GM04504 (cell line): ENCODE data around the gene FRYL.
"Not testable (repeated sequence)": the region's sequence is repeated elsewhere in the genome, so short reads cannot be mapped to it uniquely, and the experiment has no call there.

ENCODE experiments used
- DNase-seq: peaks from one replicate; pipeline ENCODE4 v3.0.0-alpha.2; 2012; ENCODE audit warnings: low read depth

The FRYL gene

GRCh38 chr4:48698029-48698971 lies 81.8 kb downstream of the FRYL start:
- DNase-seq, result peak; percentile 72

GRCh38 chr4:48697516-48697915 lies 82.6 kb downstream of the FRYL start:
- not testable (repeated sequence) for DNase-seq

DNA sequence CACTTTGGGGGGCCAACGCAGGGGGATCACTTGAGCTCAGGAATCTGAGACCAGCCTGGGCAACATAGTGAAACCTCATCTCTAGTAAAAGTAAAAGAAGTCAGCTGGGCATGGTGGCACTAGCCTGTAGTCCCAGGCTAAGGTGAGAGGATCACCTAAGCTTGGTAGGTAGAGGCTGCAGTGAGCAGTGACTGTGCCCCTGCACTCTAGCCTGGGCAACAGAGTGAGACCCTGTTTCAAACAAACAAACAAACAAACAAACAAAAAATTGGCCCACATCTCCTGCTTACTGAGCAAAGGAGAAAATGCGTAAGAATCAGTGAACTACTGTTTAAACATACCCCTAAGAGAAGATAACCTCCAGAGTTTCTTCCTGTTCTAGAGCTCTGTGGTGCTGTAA lies 85.3 kb downstream of the FRYL start:
- DNase-seq, result no peak

DNA sequence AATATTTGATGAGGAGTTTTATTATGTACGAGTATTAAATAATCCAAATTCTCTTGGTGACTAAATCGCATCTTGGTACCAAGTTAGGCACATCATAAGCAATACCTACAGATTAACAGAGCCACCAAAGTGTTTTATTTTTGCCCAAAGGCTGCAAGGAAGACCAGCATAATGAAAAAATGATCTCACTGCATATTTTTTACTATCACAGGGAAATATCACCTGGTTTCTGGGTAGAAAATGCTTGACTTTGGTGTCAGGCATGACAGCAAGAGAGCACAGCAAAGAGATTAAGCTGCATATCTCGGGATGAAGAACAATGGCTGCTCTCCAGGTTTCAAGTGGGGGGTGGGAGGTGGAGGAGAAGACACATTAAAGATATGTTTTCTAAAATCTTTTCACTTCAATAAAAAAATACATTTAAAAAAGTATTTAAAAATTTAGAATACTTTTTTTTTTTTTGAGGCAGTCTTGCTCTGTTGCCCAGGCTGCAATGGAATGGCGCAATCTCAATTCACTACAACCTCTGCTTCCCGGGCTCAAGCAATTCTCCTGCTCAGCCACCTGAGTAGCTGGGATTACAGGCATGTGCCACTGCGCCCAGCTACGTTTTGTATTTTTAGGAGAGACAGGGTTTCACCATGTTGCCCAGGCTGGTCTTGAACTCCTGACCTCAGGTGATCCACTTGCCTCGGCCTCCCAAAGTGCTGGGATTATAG lies 86.1 kb downstream of the FRYL start:
- no peak for DNase-seq

DNA sequence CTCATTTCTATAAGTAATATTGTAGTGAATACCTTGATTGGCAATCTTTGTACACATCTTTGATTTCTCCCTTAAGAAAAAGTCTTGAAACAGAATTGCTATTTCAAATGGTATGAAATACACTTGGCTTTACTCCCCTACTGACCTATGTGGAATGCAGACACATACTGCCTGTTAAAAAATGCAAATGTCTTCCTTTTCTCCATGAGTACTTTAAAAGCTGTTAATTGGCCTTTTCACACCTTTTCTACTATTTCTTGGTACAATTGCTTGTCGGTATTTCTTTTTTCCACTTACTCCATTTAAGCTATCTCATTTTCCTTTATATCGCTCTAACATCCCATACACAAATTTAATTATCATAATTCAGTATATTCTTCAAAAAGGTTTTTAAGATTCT lies 87.2 kb downstream of the FRYL start:
- no peak for DNase-seq

GRCh38 chr4:48692044-48692443 lies 88.0 kb downstream of the FRYL start:
- no peak for DNase-seq

GRCh38 chr4:48688953-48689352 lies 91.1 kb downstream of the FRYL start:
- no peak for DNase-seq

- DNase-seq, result no peak
Measured at GRCh38 chr4:48687313-48688051, 92.6 kb downstream of the FRYL start.

- no peak for DNase-seq
Measured at GRCh38 chr4:48686369-48686768, 93.7 kb downstream of the FRYL start.

DNA sequence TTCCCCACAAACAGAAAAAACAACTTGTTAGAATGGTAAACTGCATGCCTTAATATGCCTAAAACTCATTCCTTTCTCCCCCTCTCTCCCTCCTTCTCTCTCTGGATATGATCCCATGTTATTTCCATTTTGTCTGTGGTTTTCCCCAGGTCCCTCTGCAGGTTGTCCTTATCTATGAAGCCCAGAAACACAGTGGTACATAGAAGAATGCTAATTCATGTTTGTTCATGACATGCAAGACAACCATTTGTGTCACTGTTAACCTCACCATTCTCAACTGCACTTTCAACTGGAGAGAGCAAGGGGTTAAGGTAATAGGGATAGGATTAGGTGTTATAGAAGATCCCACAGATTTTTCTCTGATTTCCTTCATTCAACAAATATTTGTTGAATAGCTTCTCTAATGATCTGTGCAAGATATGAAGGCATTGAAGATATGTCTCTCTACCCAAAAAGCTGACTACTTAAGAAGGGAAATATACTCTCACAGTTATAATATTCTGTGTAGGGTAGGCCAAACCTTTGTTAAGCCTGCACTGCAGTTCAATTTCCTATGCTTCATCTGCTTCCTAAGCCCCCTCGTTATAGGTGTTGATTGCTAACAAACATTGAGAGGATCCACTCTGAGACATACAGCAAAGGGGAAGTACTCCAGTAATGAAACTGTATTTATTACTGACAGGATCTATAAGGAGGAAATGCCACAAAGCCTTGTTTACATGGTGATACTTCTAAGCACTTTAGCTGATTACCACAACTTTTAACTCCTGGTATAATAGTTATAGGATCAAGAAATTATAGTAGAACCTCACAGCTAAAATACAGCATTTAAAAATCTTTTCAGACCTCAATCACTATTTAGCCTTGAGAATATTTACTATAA lies 96.1 kb downstream of the FRYL start:
- no peak for DNase-seq

DNA sequence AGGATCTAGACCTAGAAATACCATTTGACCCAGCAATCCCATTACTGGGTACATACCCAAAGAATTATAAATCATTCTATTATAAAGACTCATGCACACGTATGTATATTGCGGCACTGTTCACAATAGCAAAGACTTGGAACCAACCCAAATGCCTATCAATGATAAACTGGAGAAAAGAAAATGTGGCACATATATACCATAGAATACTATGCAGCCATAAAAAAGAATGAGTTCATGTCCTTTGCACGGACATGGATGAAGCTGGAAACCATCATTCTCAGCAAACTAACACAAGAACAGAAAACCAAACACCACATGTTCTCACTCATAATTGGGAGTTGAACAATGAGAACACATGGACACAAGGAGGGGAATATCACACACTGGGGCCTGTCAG lies 97.2 kb downstream of the FRYL start:
- not testable (repeated sequence) for DNase-seq

GRCh38 chr4:48681856-48682255 lies 98.2 kb downstream of the FRYL start:
- DNase-seq, result no peak

GRCh38 chr4:48680848-48681568 lies 99.1 kb downstream of the FRYL start:
- no peak for DNase-seq

GRCh38 chr4:48673537-48673936 lies 106.5 kb downstream of the FRYL start:
- no peak for DNase-seq

DNA sequence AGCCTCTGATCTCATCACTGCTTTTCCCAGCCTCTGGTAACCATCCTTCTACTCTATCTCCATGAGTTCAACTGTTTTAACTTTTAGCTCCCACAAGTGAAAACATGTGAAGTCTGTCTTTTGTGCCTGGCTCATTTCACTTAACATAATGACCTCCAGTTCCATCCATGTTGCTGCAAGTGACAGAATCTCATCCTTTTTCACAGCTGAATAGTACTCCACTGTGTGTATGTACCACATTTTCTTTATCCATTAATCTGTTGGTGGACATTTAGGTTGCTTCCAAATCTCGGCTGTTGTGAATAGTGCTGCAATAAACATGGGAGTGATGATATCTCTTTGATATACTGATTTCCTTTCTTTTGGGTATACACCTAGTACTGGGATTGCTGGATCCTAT lies 109.5 kb downstream of the FRYL start:
- no peak for DNase-seq

GRCh38 chr4:48669086-48669485 lies 111.0 kb downstream of the FRYL start:
- DNase-seq, result no peak

GRCh38 chr4:48668254-48669017 lies 111.6 kb downstream of the FRYL start:
- DNase-seq, result no peak

DNA sequence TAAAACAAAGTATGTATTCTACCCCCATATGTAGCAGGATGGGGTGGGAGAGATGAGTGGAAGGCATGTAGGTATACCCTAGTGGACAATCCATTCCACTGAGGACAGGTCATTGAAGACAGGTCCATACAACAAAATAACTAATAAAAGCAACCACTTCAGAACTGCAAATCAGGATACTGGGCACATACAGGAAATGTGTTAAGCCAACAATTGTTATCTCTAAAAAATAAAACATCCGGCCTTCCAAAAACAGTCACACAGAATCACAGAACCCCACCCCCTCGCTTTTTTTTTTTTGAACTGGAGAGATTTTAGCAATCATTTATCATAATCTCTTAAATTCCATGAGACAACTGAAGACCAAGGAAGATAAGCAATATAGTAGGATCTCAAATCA lies 112.9 kb downstream of the FRYL start:
- no peak for DNase-seq

DNA sequence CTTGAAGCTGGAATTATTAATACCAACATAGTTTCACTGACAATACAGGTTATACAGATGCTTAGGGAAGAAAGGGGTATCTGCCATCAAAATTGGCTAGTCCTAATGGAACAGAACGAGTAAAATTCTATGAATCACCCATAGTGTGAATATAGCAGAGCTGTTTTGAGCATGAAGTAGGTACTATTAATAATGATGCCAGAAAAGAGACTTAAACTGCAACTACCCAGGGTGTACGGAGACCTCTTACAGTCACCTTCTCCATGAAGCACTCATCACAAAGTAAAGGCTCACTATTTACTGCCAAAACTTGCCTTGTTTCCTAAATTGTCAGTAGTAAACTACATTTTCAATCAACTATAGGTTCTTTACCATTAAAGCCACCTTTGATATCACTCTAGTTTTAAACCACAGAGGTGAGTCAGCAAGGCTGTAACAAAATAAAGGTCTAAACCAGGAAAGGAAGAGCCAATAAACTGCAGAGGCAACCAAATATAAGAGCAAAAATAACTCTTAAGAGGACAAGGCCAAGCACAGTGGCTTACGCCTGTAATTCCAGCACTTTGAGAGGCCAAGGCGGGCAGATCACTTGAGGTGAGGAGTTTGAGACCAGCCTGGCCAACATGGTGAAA lies 114.4 kb downstream of the FRYL start:
- no peak for DNase-seq

GRCh38 chr4:48664938-48665337 lies 115.1 kb downstream of the FRYL start:
- no peak for DNase-seq
